HFFc6 (cell line): ENCODE data around the gene PSMG3. TPM values are rescaled to one million over a fixed set of nuclear protein-coding genes. Genes with fewer than 3 reads are reported as not detected.

Source experiments
- DNase-seq: peaks from one replicate; pipeline ENCODE4 v3.0.0-alpha.2; 2018
- H3K27ac Mint-ChIP-seq: 2 replicates; pipeline ENCODE4 v1.8.0; 2020; ENCODE audit warnings: mild to moderate bottlenecking, mixed read lengths
- H3K27me3 Mint-ChIP-seq: 2 replicates; pipeline ENCODE4 v1.8.0; 2021; ENCODE audit warnings: mild to moderate bottlenecking, moderate library complexity, mixed read lengths; ENCODE audit not compliant: insufficient read depth
- H3K36me3 Mint-ChIP-seq: 2 replicates; pipeline ENCODE4 v1.8.0; 2021; ENCODE audit warnings: low read depth, mixed read lengths
- H3K4me1 Mint-ChIP-seq: 2 replicates; pipeline ENCODE4 v1.8.0; 2020; ENCODE audit warnings: low read depth, mixed read lengths
- H3K4me3 Mint-ChIP-seq: 2 replicates; pipeline ENCODE4 v1.8.0; 2020; ENCODE audit warnings: mild to moderate bottlenecking, moderate library complexity, mixed read lengths
- H3K9me3 Mint-ChIP-seq: 2 replicates; pipeline ENCODE4 v1.8.0; 2020; ENCODE audit warnings: mild to moderate bottlenecking, mixed read lengths
- CTCF ChIP-seq: fragments of 200-600 bp; sonication (generic); IDR thresholded peaks from 2 replicates; pipeline ENCODE4 v1.5.0; 2021; ENCODE audit warnings: antibody characterized with exemption, mild to moderate bottlenecking
- total RNA-seq, 6 experiments: library from RNA; stranded (reverse); fragmentation: NEBNext Ultra II Directional; extraction: Animal tissue kit (Norgen Biotek cat#: 25700); gene quantifications; 2 replicates in 1 of 6; 3 replicates in 5 of 6; pipeline ENCODE4 v1.2.3, GENCODE V29; 2021

PSMG3 gene
- total RNA-seq, 6 experiments from 2014 or later = 25.6 to 31.0 (median 28.2) TPM

DNA sequence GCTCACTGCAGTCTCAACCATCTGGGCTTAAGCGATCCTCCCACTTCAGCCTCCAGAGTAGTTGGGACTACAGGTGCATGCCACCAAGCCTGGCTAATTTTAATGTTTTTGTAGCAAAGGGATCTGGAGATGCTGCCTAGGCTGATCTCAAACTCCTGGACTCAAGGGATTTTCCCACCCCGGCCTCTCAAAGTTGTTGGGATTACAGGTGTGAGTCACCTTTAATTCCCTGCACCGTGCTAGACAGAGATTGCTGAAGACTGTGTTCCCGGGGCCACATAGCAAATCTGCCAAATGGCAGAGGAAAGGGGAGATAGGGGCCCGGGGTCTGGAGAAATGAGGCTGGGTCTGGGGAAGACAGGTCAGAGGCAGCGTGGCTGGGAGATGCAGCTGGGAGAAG is 20.6 kb upstream of the PSMG3 start:
- H3K27ac Mint-ChIP-seq = no peak overlapping the region

GRCh38 chr7:1588978-1589377 is 19.1 kb upstream of the PSMG3 start:
- peaks cover 48% of the 10 kb centered on the region for H3K27me3 Mint-ChIP-seq
- TF ChIP-seq CTCF = no peak
- no peaks in the 10 kb centered on the region for H3K4me1 Mint-ChIP-seq
- H3K4me3 Mint-ChIP-seq = no peak overlapping the region
- no peak overlapping the region for H3K27ac Mint-ChIP-seq
- peaks cover 12% of the 10 kb centered on the region for H3K9me3 Mint-ChIP-seq
- no peak for DNase-seq
- peaks cover 5% of the 10 kb centered on the region; the same call in 1 of the 2 replicates for H3K36me3 Mint-ChIP-seq

More for the DNA sequence above, 20.6 kb upstream of the PSMG3 start:
- TF ChIP-seq CTCF = no peak
- no peak overlapping the region for H3K4me3 Mint-ChIP-seq
- H3K27me3 Mint-ChIP-seq = peaks cover 46% of the 10 kb centered on the region
- no peaks in the 10 kb centered on the region for H3K4me1 Mint-ChIP-seq
- H3K9me3 Mint-ChIP-seq = peaks cover 12% of the 10 kb centered on the region
- peaks cover 5% of the 10 kb centered on the region; the same call in 1 of the 2 replicates for H3K36me3 Mint-ChIP-seq
- DNase-seq = no peak

- no peak for DNase-seq
- no peak for TF ChIP-seq CTCF
Observed at GRCh38 chr7:1587738-1588137, 17.9 kb upstream of the PSMG3 start.

GRCh38 chr7:1586827-1587705 is 17.2 kb upstream of the PSMG3 start:
- Mint-ChIP-seq H3K9me3 (peaks cover 12% of the 10 kb centered on the region), H3K27me3 (peaks cover 38% of the 10 kb centered on the region), H3K4me3 (no peak overlapping the region), H3K36me3 (peaks cover 5% of the 10 kb centered on the region; the same call in 1 of the 2 replicates), H3K27ac (no peak overlapping the region), H3K4me1 (no peaks in the 10 kb centered on the region)
- TF ChIP-seq CTCF = no peak
- no peak for DNase-seq

More at GRCh38 chr7:1587738-1588137, 17.9 kb upstream of the PSMG3 start:
- Mint-ChIP-seq H3K36me3 (peaks cover 5% of the 10 kb centered on the region; the same call in 1 of the 2 replicates), H3K27me3 (peaks cover 41% of the 10 kb centered on the region), H3K9me3 (peaks cover 12% of the 10 kb centered on the region), H3K4me1 (no peaks in the 10 kb centered on the region), H3K27ac (no peak overlapping the region), H3K4me3 (no peak overlapping the region)

DNA sequence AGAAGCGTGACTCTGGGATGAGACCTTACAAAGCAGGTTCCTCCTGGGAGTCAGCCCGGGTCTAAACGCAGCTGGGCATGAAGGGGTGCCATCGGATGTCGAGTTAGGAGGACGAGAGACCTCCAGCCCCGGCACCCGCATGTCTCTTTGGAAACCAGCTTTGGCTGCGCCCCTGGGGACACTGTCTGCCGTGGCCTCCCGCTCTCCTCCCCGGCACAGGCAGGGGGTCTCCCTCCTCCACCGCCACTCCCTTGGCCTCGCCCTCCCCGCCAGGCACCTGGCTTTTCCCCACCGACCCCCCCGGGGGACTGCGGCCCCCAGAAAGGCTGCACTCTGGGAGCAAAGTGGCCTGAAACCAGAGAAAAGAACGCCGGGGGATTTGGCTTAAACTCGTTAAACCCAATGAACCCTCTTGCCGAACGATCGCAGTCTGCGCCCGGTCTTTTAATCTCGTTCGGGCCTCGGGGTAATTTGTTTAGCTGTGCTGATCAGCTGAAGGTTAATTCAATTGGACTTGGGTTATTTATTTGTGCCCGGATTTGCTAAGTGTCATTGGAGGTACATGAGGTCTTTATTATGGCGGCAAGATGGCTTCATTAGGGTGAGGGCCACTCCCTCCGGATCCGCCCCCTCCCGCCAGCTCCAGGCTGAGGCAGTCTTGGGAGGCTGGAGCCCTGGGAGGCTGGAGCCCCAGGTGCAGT is 16.4 kb upstream of the PSMG3 start:
- DNase-seq = no peak
- Mint-ChIP-seq H3K36me3 (peaks cover 5% of the 10 kb centered on the region; the same call in 1 of the 2 replicates), H3K4me1 (no peaks in the 10 kb centered on the region), H3K9me3 (peaks cover 12% of the 10 kb centered on the region), H3K4me3 (no peak overlapping the region), H3K27me3 (peaks cover 34% of the 10 kb centered on the region), H3K27ac (no peak overlapping the region)
- no peak for TF ChIP-seq CTCF
